Epithelial cell of proximal tubule (primary cell): ENCODE measurements around the gene RHOU. TPM values are rescaled to one million over a fixed set of nuclear protein-coding genes. Genes with fewer than 3 reads are reported as not detected.

Source experiments
- DNase-seq: peaks from one replicate; pipeline ENCODE4 v3.0.0-alpha.2; 2011; ENCODE audit warnings: low read depth
- H3K4me3 ChIP-seq: 2 replicates; pipeline ENCODE4 v1.5.1; 2011; ENCODE audit warnings: low read depth, mild to moderate bottlenecking, low read length
- CTCF ChIP-seq: conservative IDR thresholded peaks from 2 replicates; pipeline ENCODE4 v1.5.1; 2012; ENCODE audit warnings: low read depth, mild to moderate bottlenecking, low read length
- total RNA-seq: library from RNA; depleted of rRNA; stranded (reverse); fragments of >200 nt; gene quantifications from 2 replicates; pipeline ENCODE4 v1.2.3, GENCODE V29; 2015

The RHOU gene
- total RNA-seq, 1 donor from 2014 or later = 0.58 TPM

- no peak for TF ChIP-seq CTCF
- no peak overlapping the region for H3K4me3 ChIP-seq
- no peak for DNase-seq
These were observed 20.5 kb downstream of the RHOU start for GRCh38 chr1:228755800-228756199.

GRCh38 chr1:228756457-228756856 is 21.2 kb downstream of the RHOU start:
- TF ChIP-seq CTCF = no peak
- DNase-seq = no peak
- H3K4me3 ChIP-seq = no peak overlapping the region

- no peak for TF ChIP-seq CTCF
- H3K4me3 ChIP-seq = no peak overlapping the region
- DNase-seq = no peak
These were observed 23.2 kb downstream of the RHOU start for GRCh38 chr1:228758447-228758846.

GRCh38 chr1:228760979-228761378 is 25.7 kb downstream of the RHOU start:
- no peak overlapping the region for H3K4me3 ChIP-seq
- no peak for TF ChIP-seq CTCF
- no peak for DNase-seq

GRCh38 chr1:228763561-228763960 is 28.3 kb downstream of the RHOU start:
- no peak for TF ChIP-seq CTCF
- no peak overlapping the region for H3K4me3 ChIP-seq
- DNase-seq = no peak

- H3K4me3 ChIP-seq = no peak overlapping the region
- DNase-seq = no peak
- no peak for TF ChIP-seq CTCF
These were observed 30.1 kb downstream of the RHOU start for GRCh38 chr1:228765168-228765946.

- no peak for TF ChIP-seq CTCF
- DNase-seq = no peak
- no peak overlapping the region for H3K4me3 ChIP-seq
These were observed 31.5 kb downstream of the RHOU start for GRCh38 chr1:228766788-228767187.
